Right atrium auricular region (tissue), 2 donors: Measurements from ENCODE around the gene CLEC16A. TPM values are rescaled to one million over a fixed set of nuclear protein-coding genes. Genes with fewer than 3 reads are reported as not detected.

Source experiments
- DNase-seq: peaks from one replicate; pipeline ENCODE4 v3.0.0-alpha.2; 2019; ENCODE audit warnings: low spot score
- H3K27ac ChIP-seq, 2 donors: fragments of 200-600 bp; sonication (generic); 1 replicate in 1 of 2; 2 replicates in 1 of 2; pipeline ENCODE4 v1.5.1; 2016 to 2019
- H3K27me3 ChIP-seq, 2 donors: fragments of 200-600 bp; sonication (generic); one replicate each; pipeline versions ENCODE4 v1.5.1 to v1.6.0; 2017 to 2019
- H3K36me3 ChIP-seq: fragments of 200-600 bp; sonication (generic); one replicate; pipeline ENCODE4 v1.5.1; 2016
- H3K4me1 ChIP-seq, 2 donors: fragments of 200-600 bp; sonication (generic); one replicate each; pipeline versions ENCODE4 v1.5.1 to v1.6.0; 2017 to 2019
- H3K4me3 ChIP-seq, 2 donors: fragments of 200-600 bp; sonication (generic); 1 replicate in 1 of 2; 2 replicates in 1 of 2; pipeline ENCODE4 v1.5.1; 2017 to 2019; ENCODE audit warnings: mild to moderate bottlenecking in 1 of 2, moderate library complexity in 1 of 2
- H3K9me3 ChIP-seq, 2 donors: fragments of 200-600 bp; sonication (generic); one replicate each; pipeline ENCODE4 v1.5.1; 2019
- total RNA-seq, 2 donors: library from RNA; depleted of rRNA; stranded (reverse); fragments of >200 nt; gene quantifications; one replicate each; pipeline ENCODE4 v1.1.0, GENCODE V29; 2016
- TF ChIP-seq, protein P1 (sequence below), 2 donors: fragments of 200-600 bp; sonication (generic); IDR thresholded peaks; one replicate each; pipeline ENCODE4 v1.5.1; 2019; ENCODE audit warnings: antibody characterized with exemption in 2 of 2

Gene CLEC16A
- total RNA-seq, 2 donors from 2014 or later: 24.1 to 49.0 TPM

DNA sequence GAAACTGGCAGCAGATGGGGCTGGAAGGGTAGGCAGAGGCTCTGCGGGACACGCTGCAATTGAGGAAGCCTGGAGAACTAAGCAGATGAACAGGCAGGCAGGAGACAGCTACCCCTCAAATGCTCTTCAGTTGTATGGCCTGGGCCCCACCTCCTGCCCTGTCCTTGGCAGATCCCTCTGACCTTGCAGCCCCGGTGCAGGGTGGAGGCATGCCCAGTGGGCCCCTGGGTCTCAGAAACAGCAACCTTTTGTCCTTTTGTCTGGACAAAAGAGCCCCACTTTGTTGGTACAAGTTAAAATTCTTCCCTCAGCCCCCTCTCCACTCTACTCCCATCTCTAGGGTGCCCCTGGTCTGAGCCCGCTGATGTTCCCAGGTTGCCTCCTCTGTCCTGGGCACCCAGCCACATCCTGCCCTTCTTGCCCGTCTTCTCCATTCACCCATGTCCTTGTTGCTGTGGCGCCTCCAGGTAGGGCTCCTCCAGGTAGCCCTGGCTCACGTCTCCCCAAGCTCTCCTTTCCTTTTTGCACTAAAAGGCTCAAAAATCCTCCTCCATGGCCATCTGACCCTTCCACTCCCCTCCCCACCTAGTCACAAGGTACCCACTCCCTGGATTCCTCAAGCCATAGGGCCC is 136.8 kb downstream of the CLEC16A start:
- no peaks in the 10 kb centered on the region for H3K9me3 ChIP-seq
- no peak overlapping the region for H3K4me3 ChIP-seq
- peaks cover 0 to 42% of the 10 kb centered on the region in 2 donors for H3K4me1 ChIP-seq
- no peaks in the 10 kb centered on the region for H3K27me3 ChIP-seq
- TF ChIP-seq, protein P1, sequence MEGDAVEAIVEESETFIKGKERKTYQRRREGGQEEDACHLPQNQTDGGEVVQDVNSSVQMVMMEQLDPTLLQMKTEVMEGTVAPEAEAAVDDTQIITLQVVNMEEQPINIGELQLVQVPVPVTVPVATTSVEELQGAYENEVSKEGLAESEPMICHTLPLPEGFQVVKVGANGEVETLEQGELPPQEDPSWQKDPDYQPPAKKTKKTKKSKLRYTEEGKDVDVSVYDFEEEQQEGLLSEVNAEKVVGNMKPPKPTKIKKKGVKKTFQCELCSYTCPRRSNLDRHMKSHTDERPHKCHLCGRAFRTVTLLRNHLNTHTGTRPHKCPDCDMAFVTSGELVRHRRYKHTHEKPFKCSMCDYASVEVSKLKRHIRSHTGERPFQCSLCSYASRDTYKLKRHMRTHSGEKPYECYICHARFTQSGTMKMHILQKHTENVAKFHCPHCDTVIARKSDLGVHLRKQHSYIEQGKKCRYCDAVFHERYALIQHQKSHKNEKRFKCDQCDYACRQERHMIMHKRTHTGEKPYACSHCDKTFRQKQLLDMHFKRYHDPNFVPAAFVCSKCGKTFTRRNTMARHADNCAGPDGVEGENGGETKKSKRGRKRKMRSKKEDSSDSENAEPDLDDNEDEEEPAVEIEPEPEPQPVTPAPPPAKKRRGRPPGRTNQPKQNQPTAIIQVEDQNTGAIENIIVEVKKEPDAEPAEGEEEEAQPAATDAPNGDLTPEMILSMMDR (IDR thresholded peaks at IDR 0.05): no peak
- no peak overlapping the region for H3K27ac ChIP-seq
- no peaks in the 10 kb centered on the region for H3K36me3 ChIP-seq
- DNase-seq: no peak

DNA sequence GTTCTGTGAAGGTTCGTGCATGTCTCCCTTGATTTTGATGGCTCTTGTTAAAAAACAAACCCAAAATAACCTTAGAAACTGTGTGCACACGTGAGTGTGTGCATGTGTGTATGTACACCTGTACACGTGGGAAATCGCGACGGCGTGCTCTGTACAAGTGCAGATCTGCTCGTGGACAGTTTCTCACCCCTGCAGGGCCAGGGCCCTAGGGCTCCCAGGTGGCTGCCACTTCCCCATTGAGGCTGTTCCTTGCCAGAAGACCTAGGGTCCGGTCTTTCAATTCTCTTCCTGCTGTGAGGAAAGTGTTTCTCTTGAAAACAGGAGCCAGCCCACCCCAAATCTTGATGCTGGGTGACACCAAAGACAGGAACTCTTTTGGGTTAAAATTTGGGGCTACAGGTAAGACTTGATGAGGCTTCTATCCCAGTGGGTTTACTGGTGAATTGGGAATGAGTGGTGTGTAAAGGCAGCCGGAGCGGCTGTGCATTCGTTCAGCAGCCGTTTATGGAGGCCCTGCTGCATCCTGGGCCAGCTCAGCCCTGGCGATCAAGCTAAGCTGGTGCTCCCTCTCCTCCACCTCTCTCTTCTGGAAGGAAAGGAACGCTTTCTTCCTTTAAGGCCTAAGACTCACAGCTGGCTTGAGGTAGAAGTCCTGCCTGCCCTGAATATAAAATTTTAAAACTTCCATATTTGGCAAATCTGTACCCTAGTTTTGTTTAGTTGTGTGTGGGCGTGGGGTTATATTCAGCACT is 137.9 kb downstream of the CLEC16A start:
- Histone ChIP-seq H3K4me3 (no peak overlapping the region), H3K4me1 (peaks cover 0 to 42% of the 10 kb centered on the region in 2 donors), H3K27me3 (no peaks in the 10 kb centered on the region), H3K27ac (no peak overlapping the region), H3K36me3 (no peaks in the 10 kb centered on the region), H3K9me3 (no peaks in the 10 kb centered on the region)
- TF ChIP-seq, protein P1 (IDR thresholded peaks at IDR 0.05): no peak
- no peak for DNase-seq

DNA sequence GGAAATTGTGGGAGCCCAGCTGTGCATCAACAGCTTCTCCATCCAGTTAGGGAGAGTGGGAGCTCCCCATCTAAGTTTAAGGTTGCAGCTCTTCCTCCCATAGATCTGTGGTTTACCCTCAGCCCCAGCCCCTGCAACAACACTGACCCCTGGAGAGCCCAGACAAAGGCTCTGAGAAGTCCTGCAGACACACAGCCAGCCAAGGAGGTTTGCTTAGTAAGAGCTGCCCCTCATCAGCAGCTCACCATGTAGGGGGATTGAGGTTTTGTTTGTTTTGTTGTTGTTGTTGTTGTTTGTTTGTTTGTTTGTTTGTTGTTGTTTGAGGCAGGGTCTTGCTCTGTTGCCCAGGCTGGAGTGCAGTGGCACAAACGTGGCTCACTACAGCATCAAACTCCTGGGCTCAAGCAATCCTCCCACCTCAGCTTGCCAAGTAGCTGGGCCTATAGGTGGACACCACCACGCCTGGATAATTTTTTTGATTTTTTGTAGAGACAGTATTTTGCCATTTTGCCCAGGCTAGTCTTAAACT is 138.6 kb downstream of the CLEC16A start:
- no peak for DNase-seq
- Histone ChIP-seq H3K36me3 (no peaks in the 10 kb centered on the region), H3K27ac (no peak overlapping the region), H3K9me3 (no peaks in the 10 kb centered on the region), H3K4me3 (no peak overlapping the region), H3K4me1 (peaks cover 0 to 41% of the 10 kb centered on the region in 2 donors), H3K27me3 (no peaks in the 10 kb centered on the region)
- TF ChIP-seq, protein P1 (IDR thresholded peaks at IDR 0.05): no peak

DNA sequence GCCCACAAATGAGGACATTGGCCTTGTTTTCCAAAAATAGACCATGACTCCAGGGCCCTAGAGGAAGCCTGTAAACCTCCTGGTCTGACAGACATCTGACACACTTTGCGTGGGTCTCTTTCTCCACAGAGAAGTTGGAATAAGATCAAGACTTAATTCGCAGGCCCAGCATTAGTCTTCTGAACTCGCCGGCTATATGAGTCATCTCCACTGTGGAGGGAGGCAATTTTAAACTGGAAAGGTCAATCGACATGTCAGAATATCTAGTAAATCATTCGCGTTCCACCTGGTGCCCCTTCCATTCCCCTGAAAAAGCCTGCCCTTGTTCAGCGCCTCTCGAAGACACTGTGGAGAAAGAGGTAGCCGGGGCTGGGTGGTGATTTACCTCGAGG is 140.1 kb downstream of the CLEC16A start:
- H3K36me3 ChIP-seq: no peaks in the 10 kb centered on the region
- TF ChIP-seq, protein P1 (IDR thresholded peaks at IDR 0.05): no peak
- no peak overlapping the region for H3K27ac ChIP-seq
- H3K9me3 ChIP-seq: no peaks in the 10 kb centered on the region
- peaks cover 0 to 26% of the 10 kb centered on the region in 2 donors for H3K4me1 ChIP-seq
- H3K27me3 ChIP-seq: no peaks in the 10 kb centered on the region
- H3K4me3 ChIP-seq: no peak overlapping the region
- DNase-seq: no peak

DNA sequence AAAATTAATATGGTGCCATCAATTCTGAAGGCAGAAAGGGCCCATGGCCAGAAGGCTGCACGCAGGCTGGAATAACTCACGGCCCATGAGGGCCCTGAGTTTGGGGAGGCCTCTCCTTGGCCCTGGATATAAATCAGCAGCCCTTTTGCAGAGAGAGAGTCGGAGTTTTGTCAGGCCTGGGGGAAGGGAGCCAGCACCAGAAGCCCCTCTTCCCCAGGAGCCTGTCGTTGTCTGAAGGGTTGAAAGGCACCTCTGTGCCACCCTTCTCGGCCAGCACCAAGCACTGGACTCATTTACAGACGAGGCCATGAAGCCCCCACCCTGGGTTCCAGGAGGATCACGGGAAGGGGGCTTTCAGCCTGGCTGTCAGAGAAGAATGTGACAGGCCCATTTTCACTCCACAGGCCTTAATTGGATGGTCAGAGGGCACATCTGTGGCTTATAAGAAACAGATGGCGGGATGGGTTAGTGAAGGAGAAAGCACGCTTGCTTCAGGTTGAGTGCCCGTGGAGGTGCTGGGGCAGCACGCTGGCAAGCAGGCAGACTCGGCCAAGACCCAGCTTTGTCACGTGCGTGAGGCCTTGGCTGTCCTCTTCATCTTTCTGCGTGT is 140.6 kb downstream of the CLEC16A start:
- Histone ChIP-seq H3K4me1 (peaks cover 0 to 21% of the 10 kb centered on the region in 2 donors), H3K9me3 (no peaks in the 10 kb centered on the region), H3K27me3 (no peaks in the 10 kb centered on the region), H3K27ac (no peak overlapping the region), H3K4me3 (no peak overlapping the region), H3K36me3 (no peaks in the 10 kb centered on the region)
- DNase-seq: no peak
- TF ChIP-seq, protein P1 (IDR thresholded peaks at IDR 0.05): no peak
